K562 (cell line): Measurements from ENCODE around the gene UBE2L6. TPM values are rescaled to one million over a fixed set of nuclear protein-coding genes. Genes with fewer than 3 reads are reported as not detected.

Source experiments
- ATAC-seq: fragments of 200-7000 bp; cut with Tn5 transposase; 3 replicates; pipeline ENCODE4 v1.9.1; 2020; ENCODE audit warnings: moderate library complexity
- BruUV-seq: library from RNA; stranded (reverse); fragments of 400-500 nt; replicated peaks from 2 replicates; lab custom pipeline; 2021; lab: Mats Ljungman, UMichigan
- CTCF ChIA-PET: fragments of 300-600 bp; formaldehyde crosslinking; extraction: SDS; loops from one replicate; lab custom pipeline; 2021; ENCODE audit warnings: low intra/inter-chr PET ratio; lab: Yijun Ruan, JAX
- POLR2A ChIA-PET: fragments of 300-600, 350-650 bp; sonication (Branson Sonifier 250); formaldehyde crosslinking; extraction: SDS; loops from one replicate; lab custom pipeline; 2021; ENCODE audit warnings: antibody characterized with exemption, inconsistent platforms; lab: Yijun Ruan, JAX
- DNase-seq, 4 experiments: peaks; one replicate each; pipeline versions ENCODE4 v3.0.0 to v3.0.0-alpha.2; 2011 to 2018; ENCODE audit warnings: low spot score in 3 of 4, mixed read lengths in 3 of 4; ENCODE audit errors: extremely low read depth in 1 of 4
- FAIRE-seq: peaks from 2 replicates; lab custom pipeline; 2011; peaks lifted over from hg19 to GRCh38; lab: Jason Lieb, UNC
- H2AFZ ChIP-seq: 2 replicates; pipeline ENCODE4 v1.6.0; 2011; ENCODE audit warnings: low read depth, low read length, control low read depth, inconsistent platforms
- H3K27ac ChIP-seq: fragments of 200-600 bp; 3 replicates; pipeline ENCODE4 v1.8.0; 2011; ENCODE audit warnings: low read depth, mild to moderate bottlenecking, control low read depth, inconsistent platforms, low read length, moderate library complexity, mixed read lengths; ENCODE audit errors: extremely low read depth
- H3K27me3 ChIP-seq, 2 experiments: fragments of 300-600 bp in 1 of 2; 2 replicates in 1 of 2; 3 replicates in 1 of 2; pipeline versions ENCODE4 v1.6.0 to v1.8.0; 2011; ENCODE audit warnings: inconsistent platforms in 2 of 2, low read length in 2 of 2, mild to moderate bottlenecking in 1 of 2, mixed read lengths in 1 of 2, moderate library complexity in 1 of 2; ENCODE audit not compliant: control insufficient read depth in 2 of 2, insufficient read depth in 2 of 2
- H3K36me3 ChIP-seq: fragments of 300-600 bp; 3 replicates; pipeline ENCODE4 v1.8.0; 2011; ENCODE audit warnings: mild to moderate bottlenecking, low read length, inconsistent platforms; ENCODE audit not compliant: control insufficient read depth, insufficient read depth
- H3K4me1 ChIP-seq, 2 experiments: fragments of 200-600 bp in 1 of 2; replicated peaks in 1 of 2; 2 replicates in 1 of 2; 3 replicates in 1 of 2; pipeline versions ENCODE4 v1.5.1 to v1.8.0; 2011; ENCODE audit warnings: inconsistent platforms in 2 of 2, low read length in 2 of 2, mild to moderate bottlenecking in 1 of 2, mixed read lengths in 1 of 2, moderate library complexity in 1 of 2; ENCODE audit not compliant: control insufficient read depth in 2 of 2, insufficient read depth in 2 of 2
- H3K4me2 ChIP-seq: 2 replicates; pipeline ENCODE4 v1.6.1; 2011; ENCODE audit warnings: low read length, control low read depth, inconsistent platforms, mixed read lengths; ENCODE audit not compliant: insufficient read depth
- H3K4me3 ChIP-seq: fragments of 200-600 bp; sonication (generic), shearing (Covaris generic); 2 replicates; pipeline ENCODE4 v1.5.1; 2016; ENCODE audit warnings: control low read depth, inconsistent platforms
- H3K79me2 ChIP-seq: fragments of 200-600 bp; 3 replicates; pipeline ENCODE4 v1.8.0; 2011; ENCODE audit warnings: low read length, inconsistent platforms; ENCODE audit not compliant: control insufficient read depth, insufficient read depth
- H3K9ac ChIP-seq, 2 experiments: 2 replicates each; pipeline versions ENCODE4 v1.6.0 to v1.6.1; 2011; ENCODE audit warnings: low read depth in 2 of 2, low read length in 2 of 2, control low read depth in 1 of 2, inconsistent platforms in 1 of 2, mild to moderate bottlenecking in 1 of 2, mixed read lengths in 1 of 2; ENCODE audit not compliant: insufficient read depth in 1 of 2
- H3K9me1 ChIP-seq: one replicate; pipeline ENCODE4 v1.6.0; 2011; ENCODE audit warnings: inconsistent platforms, mild to moderate bottlenecking, low read length, moderate library complexity; ENCODE audit not compliant: control insufficient read depth, insufficient read depth
- H3K9me3 ChIP-seq: replicated peaks from 2 replicates; pipeline ENCODE4 v1.5.1; 2011; ENCODE audit warnings: low read depth, low read length, inconsistent platforms; ENCODE audit not compliant: control insufficient read depth, insufficient read depth
- H4K20me1 ChIP-seq: replicated peaks from 2 replicates; pipeline ENCODE4 v1.6.1; 2011; ENCODE audit warnings: low read length, inconsistent platforms, mixed read lengths; ENCODE audit not compliant: control insufficient read depth, insufficient read depth
- HDAC6 ChIP-seq: IDR thresholded peaks from 2 replicates; pipeline ENCODE4 v1.6.1; 2012; ENCODE audit warnings: low read depth, mild to moderate bottlenecking, control low read depth, inconsistent platforms, low read length, moderate library complexity
- JUN ChIP-seq, 2 experiments: sonication (generic) in 1 of 2; formaldehyde crosslinking in 1 of 2; IDR thresholded peaks; 2 replicates each; pipeline versions ENCODE4 v1.6.1 to v1.8.0; 2012 to 2022; ENCODE audit warnings: borderline replicate concordance in 2 of 2, mild to moderate bottlenecking in 2 of 2, improper control_type of control experiment in 1 of 2, low read depth in 1 of 2, low read length in 1 of 2, missing genetic modification reagents in 1 of 2
- JUNB ChIP-seq: fragments of 450-650 bp; formaldehyde crosslinking; conservative IDR thresholded peaks from 2 replicates; pipeline ENCODE4 v1.4.0; 2020; ENCODE audit warnings: mild to moderate bottlenecking
- MYBL2 ChIP-seq, 2 experiments: fragments of 450-650 bp in 1 of 2; sonication (generic) in 1 of 2; formaldehyde crosslinking in 1 of 2; IDR thresholded peaks; 2 replicates each; pipeline versions ENCODE4 v1.6.1 to v1.8.1; 2017 to 2022; ENCODE audit warnings: borderline replicate concordance in 1 of 2, inconsistent platforms in 1 of 2, low read depth in 1 of 2, mild to moderate bottlenecking in 1 of 2, missing genetic modification reagents in 1 of 2, moderate library complexity in 1 of 2
- NCOA2 ChIP-seq, 2 experiments: fragments of 450-650 bp; IDR thresholded peaks; 2 replicates each; pipeline ENCODE4 v1.6.1; 2018; ENCODE audit warnings: mild to moderate bottlenecking in 2 of 2, moderate library complexity in 1 of 2; ENCODE audit not compliant: partially characterized antibody in 2 of 2
- POLR2G ChIP-seq: fragments of 200-400 bp; formaldehyde crosslinking; IDR thresholded peaks from 2 replicates; pipeline ENCODE4 v1.6.1; 2017; ENCODE audit warnings: low read depth, mild to moderate bottlenecking, antibody characterized with exemption, low read length, moderate library complexity
- RBFOX2 ChIP-seq: fragments of 200-400 bp; formaldehyde crosslinking; IDR thresholded peaks from 2 replicates; pipeline ENCODE4 v1.6.1; 2017; ENCODE audit warnings: low read depth, mild to moderate bottlenecking, low read length, moderate library complexity
- ZBTB11 ChIP-seq, 3 experiments: fragments of 200-800 bp in 1 of 3; fragments of 250-450 bp in 1 of 3; fragments of 450-650 bp in 1 of 3; sonication (Bioruptor Pico) in 1 of 3; sonication (Bioruptor generic) in 1 of 3; formaldehyde crosslinking in 1 of 3; IDR thresholded peaks; 2 replicates each; pipeline versions ENCODE4 v1.6.1 to v1.8.0; 2016 to 2022; ENCODE audit warnings: mild to moderate bottlenecking in 2 of 3, missing genetic modification characterization in 2 of 3, missing compliant biosample characterization in 1 of 3, moderate library complexity in 1 of 3
- ZNF316 ChIP-seq: fragments of 450-650 bp; IDR thresholded peaks from 2 replicates; pipeline ENCODE4 v1.6.1; 2016
- ZNF512 ChIP-seq: IDR thresholded peaks from 2 replicates; pipeline ENCODE4 v1.6.1; 2016; ENCODE audit warnings: missing genetic modification characterization, missing compliant biosample characterization
- WGBS: fragments of 100-300 bp; shearing (Covaris generic); methylation state at CpG from one replicate; pipeline ENCODE4 v1.1.6; 2016; ENCODE audit warnings: low coverage, mixed read lengths; ENCODE audit not compliant: insufficient coverage; ENCODE audit errors: missing lambda C conversion rate; 5-methylcytosine and 5-hydroxymethylcytosine counted together
- in situ Hi-C: fragments of 300-500 bp; cut with MboI; formaldehyde crosslinking; loops from 4 replicates; pipeline ENCODE4 v1.15.0; 2018; ENCODE audit warnings: inconsistent platforms, mixed read lengths
- intact Hi-C: fragments of 100-400 bp; cut with micrococcal nuclease; formaldehyde crosslinking; loops from 2 replicates; pipeline ENCODE4 v1.14.2; 2022
- polyA plus RNA-seq, 8 experiments: library from polyadenylated mRNA; depleted of rRNA in 4 of 8; stranded (reverse) in 5 of 8; unstranded in 3 of 8; fragments of >200 nt; fragmentation: Nextera tagmentation in 2 of 8; fragmentation: Illumina TruSeq in 1 of 8; extraction: Ambion mirVana in 2 of 8; extraction: Trizol in 1 of 8; gene quantifications; 2 replicates each; pipeline versions ENCODE4 v1.2.1 to v1.2.3, GENCODE V29; 2011 to 2014; ENCODE audit warnings: inconsistent platforms in 1 of 8, missing spikeins in 1 of 8
- total RNA-seq, 7 experiments: library from RNA; depleted of rRNA in 6 of 7; stranded (reverse); fragments of >200 nt in 6 of 7; fragmentation: Illumina TruSeq in 2 of 7; extraction: Trizol in 2 of 7; gene quantifications; 2 replicates each; pipeline versions ENCODE4 v1.2.1 to v1.2.3, GENCODE V29; 2011 to 2021; ENCODE audit warnings: low replicate concordance in 1 of 7
- TF ChIP-seq, protein P1 (sequence below), 2 experiments: IDR thresholded peaks; 2 replicates each; pipeline ENCODE4 v1.6.1; 2011; ENCODE audit warnings: borderline replicate concordance in 1 of 2, control low read depth in 1 of 2, low read depth in 1 of 2, low read length in 1 of 2, mild to moderate bottlenecking in 1 of 2, mixed read lengths in 1 of 2, moderate library complexity in 1 of 2; ENCODE audit not compliant: insufficient read depth in 1 of 2, insufficient read length in 1 of 2, poor library complexity in 1 of 2, severe bottlenecking in 1 of 2; ENCODE audit errors: extremely low read depth in 1 of 2

UBE2L6 gene
- total and polyA plus RNA-seq, 9 of the 15 experiments (the other 6 are each of a cell fraction or from before 2014, with no cell fraction given): 5.9 to 24.9 (median 9.7) TPM

DNA sequence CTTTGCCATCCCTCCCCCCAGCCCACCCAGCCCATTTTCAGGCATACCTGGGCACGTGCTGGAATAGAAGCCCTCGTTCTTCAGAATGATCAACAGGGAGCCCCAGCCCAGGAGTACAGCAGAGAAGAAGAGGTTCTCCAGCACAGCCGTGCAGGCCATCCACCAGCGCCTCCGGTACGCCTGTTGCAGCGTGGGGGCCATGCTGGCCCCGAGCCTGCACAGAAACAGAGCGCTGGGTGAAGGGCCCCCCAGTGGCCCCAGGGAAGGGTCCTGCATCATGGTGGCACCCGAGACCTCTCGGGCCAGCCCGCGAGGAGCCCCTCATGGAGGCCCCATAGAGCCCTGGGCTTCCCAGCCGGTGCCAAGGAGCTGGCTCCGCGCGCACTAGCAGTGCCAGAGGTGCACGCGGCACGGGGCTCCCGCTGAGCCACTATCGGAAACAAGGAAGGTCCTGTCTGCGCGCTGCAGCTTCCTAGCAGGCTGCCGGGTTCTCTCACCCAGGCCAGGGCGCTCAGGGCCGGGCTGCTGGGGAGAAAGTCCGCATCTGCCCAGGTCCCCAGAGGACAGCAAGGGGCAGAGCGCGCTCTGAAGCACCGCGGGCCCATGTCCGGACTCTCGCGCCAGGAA, 53.4 kb downstream of the UBE2L6 start:
- FAIRE-seq: no peak
- Histone ChIP-seq H3K27ac (peak overlapping the region; percentile 86), H3K9ac (peak overlapping the region; percentile 89 to 90), H3K4me1 (peaks cover 21 to 31% of the 10 kb centered on the region in 2 experiments; a peak in 4 of 5 replicates), H3K4me3 (peak overlapping the region; percentile 88), H3K9me3 (no peaks in the 10 kb centered on the region), H3K27me3 (no peaks in the 10 kb centered on the region), H3K4me2 (peak overlapping the region; percentile 88), H4K20me1 (no peaks in the 10 kb centered on the region), H3K9me1 (no peaks in the 10 kb centered on the region), H2AFZ (peak overlapping the region; percentile 99), H3K36me3 (peaks cover 17% of the 10 kb centered on the region; the same call in 2 of the 3 replicates), H3K79me2 (peaks cover 49% of the 10 kb centered on the region)
- peak; percentile 56 for ATAC-seq
- 5% methylated on average over 30 of the region's 35 CpGs for WGBS
- peak in 3 of 4 experiments; percentile 46 to 56 (median 49) for DNase-seq
- BruUV-seq: no TSS peak
- in situ Hi-C loops (no loop called here), intact Hi-C loops (no loop called here)
- ChIA-PET CTCF (no interaction called here), POLR2A (interaction anchor here (0.6 to 4.1 kb wide), 7 partner anchors 9 to 168 kb away, joined by 3 to 31 read pairs (median 6); partner anchors contain the start of gene TIMM10)
- TF ChIP-seq ZNF512 (no peak), JUN (IDR thresholded peaks at IDR 0.05; ENCODE audit: borderline replicate concordance, low read depth, low read length) (no peak), JUN (CRISPR knock-in tag; IDR thresholded peaks at IDR 0.05; ENCODE audit: borderline replicate concordance) (0 out of 2 replicates have a peak, but pooled peaks have one; percentile 76), ZBTB11 (CRISPR knock-in tag; IDR thresholded peaks at IDR 0.05) (0 out of 6 replicates have a peak, but pooled peaks of 1 of the 3 experiments have one; percentile 10), RBFOX2 (peak; percentile 65), JUNB (CRISPR knock-in tag) (no peak), HDAC6 (peak; percentile 31; the same call in 1 of the 2 replicates), MYBL2 (IDR thresholded peaks at IDR 0.05; ENCODE audit: low read depth) (no peak), MYBL2 (CRISPR knock-in tag; IDR thresholded peaks at IDR 0.05; ENCODE audit: borderline replicate concordance) (0 out of 2 replicates have a peak, but pooled peaks have one; percentile 35), NCOA2 (IDR thresholded peaks at IDR 0.05; ENCODE audit: partially characterized antibody in 2 of 2) (no peak), POLR2G (peak; percentile 60), ZNF316 (no peak)
- TF ChIP-seq, protein P1, sequence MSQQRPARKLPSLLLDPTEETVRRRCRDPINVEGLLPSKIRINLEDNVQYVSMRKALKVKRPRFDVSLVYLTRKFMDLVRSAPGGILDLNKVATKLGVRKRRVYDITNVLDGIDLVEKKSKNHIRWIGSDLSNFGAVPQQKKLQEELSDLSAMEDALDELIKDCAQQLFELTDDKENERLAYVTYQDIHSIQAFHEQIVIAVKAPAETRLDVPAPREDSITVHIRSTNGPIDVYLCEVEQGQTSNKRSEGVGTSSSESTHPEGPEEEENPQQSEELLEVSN (IDR thresholded peaks at IDR 0.05; ENCODE audit: borderline replicate concordance in 1 of 2, extremely low read depth in 1 of 2, insufficient read depth in 1 of 2, insufficient read length in 1 of 2, low read depth in 1 of 2, low read length in 1 of 2, poor library complexity in 1 of 2, severe bottlenecking in 1 of 2): peak in 1 of 2 experiments; percentile 71
